OCI-M1 (cell line): ENCODE data around the gene FGD2.
"Not testable (repeated sequence)": the region's sequence is repeated elsewhere in the genome, so short reads cannot be mapped to it uniquely, and the experiment has no call there.

Experiments
- DNase-seq: peaks from one replicate; lab custom pipeline; 2025; lab: John Stamatoyannopoulos, UW

FGD2 gene

GRCh38 chr6:37058984-37059343, 53.5 kb downstream of the FGD2 start:
- DNase-seq = not testable (repeated sequence)

GRCh38 chr6:37059344-37060194, 54.1 kb downstream of the FGD2 start:
- DNase-seq = peak; percentile 96

GRCh38 chr6:37060195-37060559, 54.7 kb downstream of the FGD2 start:
- peak; percentile 64 for DNase-seq

- peak; percentile 39 for DNase-seq
These were observed 55.8 kb downstream of the FGD2 start for GRCh38 chr6:37061157-37061804.

- no peak for DNase-seq
These were observed 57.0 kb downstream of the FGD2 start for GRCh38 chr6:37062424-37062823.

- no peak for DNase-seq
These were observed 63.2 kb downstream of the FGD2 start for GRCh38 chr6:37068356-37069270.

GRCh38 chr6:37069639-37070038, 64.2 kb downstream of the FGD2 start:
- DNase-seq = no peak

- DNase-seq = peak; percentile 42
These were observed 67.1 kb downstream of the FGD2 start for GRCh38 chr6:37072526-37072925.

- DNase-seq = no peak
These were observed 68.8 kb downstream of the FGD2 start for GRCh38 chr6:37074053-37074827.

GRCh38 chr6:37077191-37077904, 71.9 kb downstream of the FGD2 start:
- no peak for DNase-seq

GRCh38 chr6:37077905-37078296, 72.4 kb downstream of the FGD2 start:
- no peak for DNase-seq
